Middle frontal gyrus (tissue), 1 donor: ENCODE results near the gene POLR1D.
"Not testable (repeated sequence)": the region's sequence is repeated elsewhere in the genome, so short reads cannot be mapped to it uniquely, and the experiment has no call there.

Source experiments
- DNase-seq: peaks from one replicate; pipeline ENCODE4 v3.0.0-alpha.2; 2015; ENCODE audit warnings: low spot score; ENCODE audit errors: extremely low spot score

POLR1D gene

DNA sequence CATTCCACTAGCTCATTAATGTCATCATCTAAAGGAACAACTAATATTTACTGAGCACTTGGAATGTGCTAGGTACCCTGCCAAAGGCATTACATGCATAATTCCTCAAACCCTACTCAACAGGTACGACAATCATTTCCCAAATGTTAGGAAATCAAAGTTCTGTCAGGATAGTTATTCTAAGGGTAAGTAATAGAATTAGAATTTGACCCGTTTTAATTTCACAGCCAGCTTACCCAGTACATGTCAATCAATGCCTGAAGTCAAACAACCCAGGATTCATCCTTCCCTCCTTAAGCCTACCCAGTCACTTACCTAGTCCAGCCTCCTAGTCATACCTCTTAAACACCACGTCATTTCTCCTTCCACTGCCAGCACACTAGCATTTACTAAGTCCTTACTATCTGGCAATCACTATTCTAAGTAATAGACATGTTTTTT is 3.8 kb upstream of the POLR1D start:
- no peak for DNase-seq

GRCh38 chr13:27619093-27619727 is 2.5 kb upstream of the POLR1D start:
- no peak for DNase-seq

DNA sequence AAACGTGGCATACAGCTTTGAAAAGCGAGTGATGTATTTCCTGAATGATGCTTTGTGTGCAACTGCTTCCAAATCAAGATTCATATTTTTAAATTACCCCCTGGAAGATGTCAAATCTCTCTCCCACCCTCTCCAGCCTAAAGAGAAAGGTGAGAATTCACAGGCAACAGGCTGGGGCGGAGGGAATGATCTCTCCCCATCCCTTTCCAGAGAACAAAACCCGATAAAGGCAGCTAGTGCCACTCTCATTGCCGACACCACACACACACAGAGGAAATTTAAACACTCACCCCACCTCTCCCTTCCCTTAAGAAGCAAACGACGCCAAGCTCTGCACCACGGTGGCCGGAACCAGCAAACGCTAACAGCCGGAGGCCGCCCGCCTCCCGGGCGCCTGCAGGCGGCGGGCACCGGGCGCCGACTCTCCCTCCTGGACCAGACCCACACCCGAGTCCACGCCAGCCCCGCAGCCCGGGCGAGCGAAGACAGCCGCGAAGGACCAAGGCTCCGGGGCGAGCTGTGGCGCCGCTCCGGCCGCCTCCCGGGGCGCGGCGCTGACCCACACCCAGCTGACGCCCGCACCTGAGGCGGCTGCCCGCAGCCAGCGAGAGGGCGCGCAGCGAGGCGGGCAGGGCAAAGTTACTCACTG is 1.8 kb upstream of the POLR1D start:
- DNase-seq: no peak

- peak; percentile 95 for DNase-seq
Measured at GRCh38 chr13:27620377-27621115, 1.1 kb upstream of the POLR1D start, which contains the start of gene LNX2. Gene LNX2, minus strand, starts transcription at chr13:27620529. Its CDS starts 38,826 bp downstream, at chr13:27581703.

GRCh38 chr13:27621116-27621365 is 651 bp upstream of the POLR1D start:
- no peak for DNase-seq

DNA sequence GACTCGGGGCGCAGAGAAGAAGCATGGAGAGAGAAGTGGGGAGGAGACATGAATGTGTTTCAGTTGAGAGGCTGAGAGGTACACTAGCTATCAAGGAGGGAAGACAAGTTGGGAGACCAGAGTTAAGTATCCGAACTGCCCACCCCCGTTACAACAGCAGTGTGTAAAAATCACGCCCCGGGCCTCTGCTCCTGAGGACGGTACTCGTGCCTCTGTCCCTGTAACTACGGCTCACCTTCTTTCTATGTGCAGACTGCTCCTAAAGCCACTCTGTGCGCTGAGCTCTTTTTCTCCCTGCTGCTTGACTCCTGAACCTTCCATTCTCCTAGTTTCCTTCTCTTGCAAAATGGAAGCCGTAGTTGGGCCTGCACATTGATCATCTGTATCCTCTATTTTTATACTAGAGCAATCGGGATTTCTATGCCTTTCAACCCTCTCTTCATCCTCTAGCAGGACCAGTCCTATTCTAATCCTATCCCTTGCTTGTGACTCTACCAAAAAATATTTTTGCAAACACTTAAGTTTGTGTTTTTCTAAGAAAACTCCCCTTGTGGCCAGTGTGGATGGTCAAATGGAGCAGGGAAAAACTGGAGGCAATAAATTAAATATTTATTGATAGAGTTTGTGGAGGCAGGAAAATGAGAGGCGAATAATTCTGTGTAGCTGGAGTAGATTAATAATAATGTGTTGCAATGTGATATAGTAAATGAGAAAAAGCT is 569 bp downstream of the POLR1D start:
- DNase-seq: no peak

DNA sequence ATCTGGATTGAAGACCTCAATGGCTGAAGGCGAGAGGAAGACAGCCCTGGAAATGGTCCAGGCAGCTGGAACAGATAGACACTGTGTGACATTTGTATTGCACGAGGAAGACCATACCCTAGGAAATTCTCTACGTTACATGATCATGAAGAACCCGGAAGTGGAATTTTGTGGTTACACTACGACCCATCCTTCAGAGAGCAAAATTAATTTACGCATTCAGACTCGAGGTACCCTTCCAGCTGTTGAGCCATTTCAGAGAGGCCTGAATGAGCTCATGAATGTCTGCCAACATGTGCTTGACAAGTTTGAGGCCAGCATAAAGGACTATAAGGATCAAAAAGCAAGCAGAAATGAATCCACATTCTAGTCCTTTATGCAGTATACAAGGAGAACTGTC is 1.2 kb downstream of the POLR1D start:
- DNase-seq: no peak

- DNase-seq: no peak
Measured at GRCh38 chr13:27624071-27624470, 2.4 kb downstream of the POLR1D start.

DNA sequence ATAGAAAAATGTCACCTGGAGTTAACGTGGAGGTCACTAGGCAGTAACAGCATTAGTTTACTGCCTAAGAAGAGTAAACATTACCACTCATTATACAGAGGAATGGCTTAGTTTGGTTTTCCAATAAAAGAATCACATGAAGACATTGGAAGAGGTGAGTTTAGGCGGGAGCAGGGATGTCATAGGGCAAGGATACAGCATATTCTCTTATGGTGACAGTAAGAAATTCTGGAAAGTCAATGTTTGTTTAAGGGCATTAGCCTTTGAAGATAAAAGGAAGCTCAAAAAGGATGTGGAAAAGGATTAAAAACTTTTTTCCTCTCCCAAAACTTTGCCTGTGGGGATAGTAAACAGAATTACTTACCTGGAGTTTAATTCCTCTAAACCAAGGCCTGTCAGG is 4.1 kb downstream of the POLR1D start:
- DNase-seq: no peak

- DNase-seq: no peak
Measured at GRCh38 chr13:27627380-27627779, 5.7 kb downstream of the POLR1D start.

- no peak for DNase-seq
Measured at GRCh38 chr13:27628081-27628480, 6.4 kb downstream of the POLR1D start.

- not testable (repeated sequence) for DNase-seq
Measured at GRCh38 chr13:27628766-27629165, 7.1 kb downstream of the POLR1D start.

- no peak for DNase-seq
Measured at GRCh38 chr13:27631156-27631555, 9.5 kb downstream of the POLR1D start.

GRCh38 chr13:27631665-27632064 is 10.0 kb downstream of the POLR1D start:
- no peak for DNase-seq

- no peak for DNase-seq
Measured at GRCh38 chr13:27632214-27632613, 10.5 kb downstream of the POLR1D start.

GRCh38 chr13:27632648-27633047 is 11.0 kb downstream of the POLR1D start:
- no peak for DNase-seq

- DNase-seq: no peak
Measured at GRCh38 chr13:27634231-27634630, 12.5 kb downstream of the POLR1D start.

DNA sequence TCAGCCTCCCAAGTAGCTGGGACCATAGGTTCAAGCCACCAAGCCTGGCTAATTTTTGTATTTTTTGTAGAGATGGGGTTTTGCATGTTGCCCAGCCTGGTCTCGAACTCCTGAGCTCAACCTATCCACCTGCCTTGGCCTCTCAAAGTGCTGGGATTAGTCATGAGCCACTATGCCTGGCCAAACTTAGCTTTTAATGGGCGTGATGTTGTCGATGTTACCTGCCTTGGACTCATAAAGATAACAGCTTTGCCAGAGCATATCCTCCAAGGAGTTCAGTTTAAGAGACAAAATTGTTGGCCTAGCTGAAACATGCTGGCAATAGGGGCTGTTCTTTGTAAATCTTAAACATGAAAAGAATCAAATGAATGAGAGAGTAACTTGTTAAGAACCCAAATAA is 13.1 kb downstream of the POLR1D start:
- no peak for DNase-seq

DNA sequence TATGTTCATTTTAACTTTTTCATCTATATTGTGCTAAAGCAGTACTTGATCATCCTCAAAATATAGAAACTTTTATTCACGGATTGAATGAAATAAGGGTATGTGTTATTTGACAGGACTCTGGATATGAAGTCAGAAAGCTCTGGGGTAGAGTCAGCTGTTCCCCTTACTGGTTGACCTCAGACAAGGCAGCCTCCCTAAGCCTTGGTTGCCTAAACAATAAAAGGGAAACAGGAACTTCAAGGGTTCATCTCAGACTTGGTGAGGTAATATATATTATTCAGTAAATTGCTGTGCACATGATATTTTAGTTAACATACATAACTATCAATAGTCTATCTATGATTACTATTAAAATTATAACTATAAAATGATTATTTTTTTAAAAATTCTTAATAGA is 13.6 kb downstream of the POLR1D start:
- no peak for DNase-seq

DNA sequence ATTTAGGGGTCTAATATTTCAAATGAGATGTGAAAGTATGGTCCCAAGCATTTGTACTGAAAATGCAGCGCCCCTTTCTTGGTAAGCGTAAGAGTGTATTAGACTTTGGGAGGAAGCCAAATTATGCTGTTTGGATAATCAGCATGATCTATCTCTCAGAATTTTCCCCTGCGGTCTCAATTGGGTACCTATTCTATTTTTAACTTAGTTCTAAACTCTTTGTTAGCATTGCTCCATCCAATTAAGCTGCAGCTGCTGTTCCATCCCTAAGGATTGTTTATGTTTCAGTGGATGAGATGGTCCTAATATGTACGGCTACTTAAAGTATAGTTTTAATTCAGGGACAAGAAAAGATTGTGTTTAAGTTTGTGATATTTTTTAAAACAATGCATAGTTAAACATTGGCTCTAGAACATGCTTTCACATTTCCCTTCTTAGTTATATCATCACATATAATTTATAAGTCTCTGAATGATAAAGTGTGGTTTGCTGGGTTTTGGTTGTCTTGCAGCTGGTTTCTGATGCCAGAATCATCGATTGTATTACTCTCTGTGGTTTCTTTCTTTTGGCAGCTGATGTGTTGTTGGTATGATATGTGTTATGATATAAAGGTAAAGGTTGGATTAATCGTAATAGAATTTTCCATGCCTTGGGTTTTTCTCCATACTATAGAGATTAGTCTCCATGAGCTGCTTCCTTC is 15.0 kb downstream of the POLR1D start:
- DNase-seq: no peak

DNA sequence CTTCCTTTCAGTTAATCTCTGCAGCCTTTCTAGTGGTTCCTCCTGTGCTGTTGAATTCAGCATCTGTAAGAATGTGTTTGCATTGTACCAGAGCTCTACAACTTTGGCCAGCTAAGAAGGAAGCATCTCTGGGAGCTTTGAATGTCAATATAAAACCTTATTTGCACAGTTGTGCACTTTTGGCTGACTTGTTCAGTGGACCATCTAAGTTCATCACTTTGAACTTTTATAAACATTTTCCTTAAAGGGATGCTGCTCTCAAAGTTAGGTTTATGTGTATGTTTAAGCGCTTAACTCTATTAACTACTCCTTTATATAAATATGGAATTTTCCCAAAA is 15.6 kb downstream of the POLR1D start:
- no peak for DNase-seq

- no peak for DNase-seq
Measured at GRCh38 chr13:27638001-27638400, 16.3 kb downstream of the POLR1D start.
